ENCODE measurements around the gene UBASH3A.

The UBASH3A gene

GRCh38 chr21:42390696-42391095, 13.0 kb upstream of the UBASH3A start:
- H3K4me1 ChIP-seq (ENCODE audit: insufficient read depth, insufficient read length) = peaks cover 16% of the 10 kb centered on the region
- TF ChIP-seq ZNF274 (IDR thresholded peaks at IDR 0.05; ENCODE audit: low read depth, low read length) (no peak), YY1 (IDR thresholded peaks at IDR 0.05; ENCODE audit: insufficient read depth, insufficient read length) (no peak), SUZ12 (IDR thresholded peaks at IDR 0.05; ENCODE audit: extremely low read depth, insufficient read depth, insufficient read length) (no peak)
- no peaks in the 10 kb centered on the region for H3K27me3 ChIP-seq (ENCODE audit: insufficient read depth, insufficient read length)
- no peak for DNase-seq (ENCODE audit: low read depth, low spot score)
- no peak overlapping the region for H3K9ac ChIP-seq (ENCODE audit: insufficient read length, low read depth)
- no peaks in the 10 kb centered on the region for H3K9me3 ChIP-seq (ENCODE audit: insufficient read depth, low read length)
- no peaks in the 10 kb centered on the region for H3K36me3 ChIP-seq (ENCODE audit: insufficient read depth, insufficient read length, low read length)
- no peak overlapping the region for H3K4me3 ChIP-seq (ENCODE audit: insufficient read length, low read depth)

DNA sequence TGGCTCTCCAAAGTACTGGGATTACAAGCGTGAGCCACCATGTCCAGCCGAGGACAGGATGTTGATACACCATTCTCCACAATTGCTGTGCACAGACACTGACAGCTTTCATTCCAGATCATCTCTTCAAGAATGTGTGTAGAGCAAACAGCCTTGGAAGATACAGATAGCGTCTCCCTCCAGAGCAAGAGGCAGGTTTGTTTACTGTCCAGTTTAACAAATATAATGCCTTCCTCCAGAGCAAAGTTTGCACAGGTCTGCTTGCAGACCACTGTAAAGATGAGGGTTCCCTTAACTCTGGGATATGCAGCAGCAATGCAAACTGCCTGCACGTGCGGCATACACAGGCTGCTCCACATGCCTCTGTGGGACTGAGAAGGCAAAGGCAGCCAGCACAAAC, 12.4 kb upstream of the UBASH3A start:
- TF ChIP-seq YY1 (IDR thresholded peaks at IDR 0.05; ENCODE audit: insufficient read depth, insufficient read length) = no peak
- TF ChIP-seq SUZ12 (IDR thresholded peaks at IDR 0.05; ENCODE audit: extremely low read depth, insufficient read depth, insufficient read length) = no peak
- H3K27me3 ChIP-seq (ENCODE audit: insufficient read depth, insufficient read length) = no peaks in the 10 kb centered on the region
- no peaks in the 10 kb centered on the region for H3K36me3 ChIP-seq (ENCODE audit: insufficient read depth, insufficient read length, low read length)
- no peak overlapping the region for H3K4me3 ChIP-seq (ENCODE audit: insufficient read length, low read depth)
- H3K9ac ChIP-seq (ENCODE audit: insufficient read length, low read depth) = no peak overlapping the region
- no peak for DNase-seq (ENCODE audit: low read depth, low spot score)
- no peaks in the 10 kb centered on the region for H3K9me3 ChIP-seq (ENCODE audit: insufficient read depth, low read length)
- H3K4me1 ChIP-seq (ENCODE audit: insufficient read depth, insufficient read length) = peaks cover 16% of the 10 kb centered on the region

GRCh38 chr21:42392731-42393442, 10.8 kb upstream of the UBASH3A start:
- TF ChIP-seq ZNF274 (IDR thresholded peaks at IDR 0.05; ENCODE audit: low read depth, low read length) = no peak
- Histone ChIP-seq H3K36me3 (ENCODE audit: insufficient read depth, insufficient read length, low read length) (no peaks in the 10 kb centered on the region), H3K9ac (ENCODE audit: insufficient read length, low read depth) (no peak overlapping the region), H3K4me3 (ENCODE audit: insufficient read length, low read depth) (no peak overlapping the region), H3K4me1 (ENCODE audit: insufficient read depth, insufficient read length) (peaks cover 11% of the 10 kb centered on the region), H3K27me3 (ENCODE audit: insufficient read depth, insufficient read length) (no peaks in the 10 kb centered on the region), H3K9me3 (ENCODE audit: insufficient read depth, low read length) (no peaks in the 10 kb centered on the region)
- DNase-seq (ENCODE audit: low read depth, low spot score) = no peak

DNA sequence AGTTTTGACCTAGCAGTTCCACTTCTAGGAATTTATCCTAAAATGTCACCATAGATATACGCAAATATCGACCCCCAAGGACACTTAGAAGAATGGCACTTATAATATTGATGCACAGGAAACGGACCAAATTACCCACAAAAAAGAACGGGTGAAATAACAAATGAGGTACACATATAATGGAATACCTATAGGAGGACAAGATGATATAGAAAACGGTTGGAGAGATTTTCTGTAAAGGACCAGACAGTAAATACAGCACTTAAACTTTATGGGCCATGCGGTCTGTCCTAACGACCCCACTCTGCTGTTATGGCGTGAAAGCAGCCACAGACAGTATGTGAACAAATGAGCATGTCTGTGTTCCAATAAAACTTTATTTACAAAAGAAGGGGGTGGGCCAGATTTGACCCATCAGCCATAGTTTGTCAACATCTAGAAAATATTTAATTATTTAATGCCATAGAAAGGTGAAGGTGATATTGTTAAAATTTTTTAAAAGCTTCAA, 10.2 kb upstream of the UBASH3A start:
- Histone ChIP-seq H3K36me3 (ENCODE audit: insufficient read depth, insufficient read length, low read length) (no peaks in the 10 kb centered on the region), H3K4me3 (ENCODE audit: insufficient read length, low read depth) (no peak overlapping the region), H3K4me1 (ENCODE audit: insufficient read depth, insufficient read length) (peaks cover 9% of the 10 kb centered on the region), H3K27me3 (ENCODE audit: insufficient read depth, insufficient read length) (no peaks in the 10 kb centered on the region), H3K9ac (ENCODE audit: insufficient read length, low read depth) (no peak overlapping the region), H3K9me3 (ENCODE audit: insufficient read depth, low read length) (no peaks in the 10 kb centered on the region)
- no peak for DNase-seq (ENCODE audit: low read depth, low spot score)
- no peak for TF ChIP-seq SUZ12 (IDR thresholded peaks at IDR 0.05; ENCODE audit: extremely low read depth, insufficient read depth, insufficient read length)
- no peak for TF ChIP-seq ZNF274 (IDR thresholded peaks at IDR 0.05; ENCODE audit: low read depth, low read length)
- no peak for TF ChIP-seq YY1 (IDR thresholded peaks at IDR 0.05; ENCODE audit: insufficient read depth, insufficient read length)

GRCh38 chr21:42395302-42395701, 8.4 kb upstream of the UBASH3A start:
- Histone ChIP-seq H3K4me3 (ENCODE audit: insufficient read length, low read depth) (no peak overlapping the region), H3K9me3 (ENCODE audit: insufficient read depth, low read length) (no peaks in the 10 kb centered on the region), H3K4me1 (ENCODE audit: insufficient read depth, insufficient read length) (no peaks in the 10 kb centered on the region), H3K9ac (ENCODE audit: insufficient read length, low read depth) (no peak overlapping the region), H3K27me3 (ENCODE audit: insufficient read depth, insufficient read length) (no peaks in the 10 kb centered on the region), H3K36me3 (ENCODE audit: insufficient read depth, insufficient read length, low read length) (no peaks in the 10 kb centered on the region)
- DNase-seq (ENCODE audit: low read depth, low spot score) = no peak
- TF ChIP-seq ZNF274 (IDR thresholded peaks at IDR 0.05; ENCODE audit: low read depth, low read length) (no peak), YY1 (IDR thresholded peaks at IDR 0.05; ENCODE audit: insufficient read depth, insufficient read length) (no peak), SUZ12 (IDR thresholded peaks at IDR 0.05; ENCODE audit: extremely low read depth, insufficient read depth, insufficient read length) (no peak)

- DNase-seq (ENCODE audit: low read depth, low spot score) = no peak
- TF ChIP-seq SUZ12 (IDR thresholded peaks at IDR 0.05; ENCODE audit: extremely low read depth, insufficient read depth, insufficient read length) = no peak
- TF ChIP-seq YY1 (IDR thresholded peaks at IDR 0.05; ENCODE audit: insufficient read depth, insufficient read length) = no peak
- no peak for TF ChIP-seq ZNF274 (IDR thresholded peaks at IDR 0.05; ENCODE audit: low read depth, low read length)
- H3K4me3 ChIP-seq (ENCODE audit: insufficient read length, low read depth) = no peak within 1 kb of the TSS
These were observed 7.6 kb upstream of the UBASH3A start, which contains the start of gene TMPRSS3 for GRCh38 chr21:42395905-42396651. TMPRSS3 (minus strand) TSS chr21:42396052; CDS start chr21:42395417, 635 bp downstream.

More at GRCh38 chr21:42395905-42396651, 7.6 kb upstream of the UBASH3A start, which contains the start of gene TMPRSS3:
- no peaks in the 10 kb centered on the region for H3K9me3 ChIP-seq (ENCODE audit: insufficient read depth, low read length)
- H3K4me1 ChIP-seq (ENCODE audit: insufficient read depth, insufficient read length) = no peaks in the 10 kb centered on the region
- H3K9ac ChIP-seq (ENCODE audit: insufficient read length, low read depth) = no peak within 1 kb of the TSS
- H3K36me3 ChIP-seq (ENCODE audit: insufficient read depth, insufficient read length, low read length) = no peaks in the 10 kb centered on the region
- no peaks in the 10 kb centered on the region for H3K27me3 ChIP-seq (ENCODE audit: insufficient read depth, insufficient read length)
